ENCODE data around the gene GIPC3.
A peak's percentile ranks its signal among the peaks of the same experiment; 100 is the strongest.

The GIPC3 gene

DNA sequence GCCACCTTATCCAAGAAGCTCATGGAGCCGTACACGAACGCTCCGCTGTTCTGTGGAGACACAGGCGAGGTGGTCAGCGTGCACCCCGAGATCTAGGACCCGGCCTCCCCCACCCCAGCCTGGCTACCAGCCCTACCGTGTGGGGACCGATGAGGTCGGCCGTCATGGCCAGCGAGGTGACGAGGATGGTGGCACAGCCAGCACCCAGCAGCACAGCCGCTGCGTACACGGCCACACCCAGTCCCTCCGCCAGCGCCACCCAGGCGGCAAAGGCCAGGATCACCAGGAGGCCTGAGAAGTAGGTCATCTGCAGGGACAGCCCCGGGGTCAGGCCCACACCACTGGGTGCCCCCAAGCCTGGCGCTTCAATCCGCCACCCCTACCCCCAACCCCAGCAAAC lies 39.2 kb upstream of the GIPC3 start:
- TF ChIP-seq, protein P1, sequence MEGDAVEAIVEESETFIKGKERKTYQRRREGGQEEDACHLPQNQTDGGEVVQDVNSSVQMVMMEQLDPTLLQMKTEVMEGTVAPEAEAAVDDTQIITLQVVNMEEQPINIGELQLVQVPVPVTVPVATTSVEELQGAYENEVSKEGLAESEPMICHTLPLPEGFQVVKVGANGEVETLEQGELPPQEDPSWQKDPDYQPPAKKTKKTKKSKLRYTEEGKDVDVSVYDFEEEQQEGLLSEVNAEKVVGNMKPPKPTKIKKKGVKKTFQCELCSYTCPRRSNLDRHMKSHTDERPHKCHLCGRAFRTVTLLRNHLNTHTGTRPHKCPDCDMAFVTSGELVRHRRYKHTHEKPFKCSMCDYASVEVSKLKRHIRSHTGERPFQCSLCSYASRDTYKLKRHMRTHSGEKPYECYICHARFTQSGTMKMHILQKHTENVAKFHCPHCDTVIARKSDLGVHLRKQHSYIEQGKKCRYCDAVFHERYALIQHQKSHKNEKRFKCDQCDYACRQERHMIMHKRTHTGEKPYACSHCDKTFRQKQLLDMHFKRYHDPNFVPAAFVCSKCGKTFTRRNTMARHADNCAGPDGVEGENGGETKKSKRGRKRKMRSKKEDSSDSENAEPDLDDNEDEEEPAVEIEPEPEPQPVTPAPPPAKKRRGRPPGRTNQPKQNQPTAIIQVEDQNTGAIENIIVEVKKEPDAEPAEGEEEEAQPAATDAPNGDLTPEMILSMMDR (IDR thresholded peaks at IDR 0.05), result no peak

DNA sequence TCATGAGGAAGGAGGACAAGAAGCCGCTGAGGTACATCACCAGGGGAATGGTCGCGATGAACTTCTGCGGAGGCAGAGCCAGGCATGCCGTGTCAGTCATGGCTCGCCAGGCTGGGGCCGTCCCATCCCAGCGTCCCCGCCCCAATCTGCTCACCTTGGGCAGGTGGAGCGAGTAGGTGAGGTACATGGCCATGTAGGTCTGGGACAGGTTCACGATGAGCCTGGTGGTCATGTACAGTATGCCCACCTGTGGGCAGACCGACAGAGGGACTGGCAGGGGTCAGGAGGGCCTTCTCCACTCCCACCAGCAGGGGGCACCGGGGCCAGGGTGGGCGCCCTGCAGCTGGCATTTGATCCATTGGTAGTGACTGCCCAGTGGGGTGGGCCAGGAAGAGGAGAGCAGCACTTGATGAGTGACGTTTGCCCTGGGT lies 38.0 kb upstream of the GIPC3 start:
- TF ChIP-seq, protein P1 (IDR thresholded peaks at IDR 0.05), result peak; percentile 61

DNA sequence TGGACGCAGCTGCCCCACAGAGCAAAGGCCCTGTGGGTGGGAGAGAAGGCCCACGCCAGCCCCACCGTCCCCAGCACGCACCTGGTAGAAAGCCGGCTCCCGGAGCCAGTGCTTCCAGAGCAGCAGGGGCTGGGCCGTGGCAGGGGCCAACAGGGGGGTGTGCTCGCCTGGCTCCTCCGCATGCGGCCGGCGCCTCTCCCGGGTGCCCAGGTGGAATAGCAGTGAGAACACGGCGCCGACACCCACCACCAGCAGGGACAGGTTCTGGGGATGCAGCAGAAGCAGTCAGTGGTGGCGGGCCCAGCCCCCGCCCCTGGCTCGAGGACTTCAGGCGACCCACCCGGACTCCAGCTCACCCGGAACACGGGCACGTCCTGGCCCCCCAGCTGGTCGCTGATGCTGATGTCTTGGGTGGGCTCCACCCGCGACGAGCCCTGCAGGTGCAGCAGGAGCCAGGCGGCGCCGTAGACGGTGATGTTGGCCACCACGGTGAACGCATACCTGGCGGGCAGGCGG lies 37.5 kb upstream of the GIPC3 start:
- TF ChIP-seq, protein P1 (IDR thresholded peaks at IDR 0.05), result peak; percentile 18; the same call in 1 of the 2 replicates

DNA sequence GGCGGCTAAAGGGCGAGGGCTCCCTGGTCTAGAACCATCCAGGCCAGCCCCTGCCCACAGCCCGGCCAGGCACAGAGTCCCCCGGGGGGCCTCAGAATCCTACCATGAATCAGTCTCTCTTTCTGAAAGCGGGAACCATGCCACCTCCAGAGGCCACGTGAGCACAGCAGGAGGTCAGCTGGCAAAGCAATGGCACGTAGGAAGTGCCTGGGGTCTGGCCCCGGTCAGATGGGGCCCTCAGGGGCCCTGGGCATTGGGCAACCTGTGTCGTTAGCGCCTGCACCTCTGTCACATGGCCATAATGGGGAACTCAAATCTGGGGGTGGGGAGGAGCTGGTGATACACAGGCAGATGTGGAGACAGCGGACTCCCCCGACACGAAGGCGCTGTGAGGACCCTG lies 36.7 kb upstream of the GIPC3 start:
- TF ChIP-seq, protein P1 (IDR thresholded peaks at IDR 0.05), result no peak

DNA sequence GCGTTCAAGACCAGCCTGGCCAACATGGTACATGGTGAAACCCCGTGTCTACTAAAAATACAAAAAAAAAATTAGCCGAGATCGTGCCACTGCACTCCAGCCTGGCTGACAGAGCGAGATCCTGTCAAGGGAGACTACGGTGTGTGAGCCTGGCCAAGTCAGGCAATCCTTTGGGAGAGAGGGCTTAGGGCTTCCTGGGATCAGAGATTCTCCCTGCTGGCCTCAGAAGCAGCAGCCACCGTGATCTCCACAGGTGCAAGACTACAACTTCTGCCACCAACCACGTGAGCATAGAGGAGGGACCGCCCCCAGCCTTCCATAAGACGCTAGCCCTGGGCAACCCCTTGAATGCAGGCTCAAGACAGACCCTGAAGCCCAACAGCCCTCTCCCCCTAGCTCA lies 35.5 kb upstream of the GIPC3 start:
- TF ChIP-seq, protein P1 (IDR thresholded peaks at IDR 0.05), result no peak

DNA sequence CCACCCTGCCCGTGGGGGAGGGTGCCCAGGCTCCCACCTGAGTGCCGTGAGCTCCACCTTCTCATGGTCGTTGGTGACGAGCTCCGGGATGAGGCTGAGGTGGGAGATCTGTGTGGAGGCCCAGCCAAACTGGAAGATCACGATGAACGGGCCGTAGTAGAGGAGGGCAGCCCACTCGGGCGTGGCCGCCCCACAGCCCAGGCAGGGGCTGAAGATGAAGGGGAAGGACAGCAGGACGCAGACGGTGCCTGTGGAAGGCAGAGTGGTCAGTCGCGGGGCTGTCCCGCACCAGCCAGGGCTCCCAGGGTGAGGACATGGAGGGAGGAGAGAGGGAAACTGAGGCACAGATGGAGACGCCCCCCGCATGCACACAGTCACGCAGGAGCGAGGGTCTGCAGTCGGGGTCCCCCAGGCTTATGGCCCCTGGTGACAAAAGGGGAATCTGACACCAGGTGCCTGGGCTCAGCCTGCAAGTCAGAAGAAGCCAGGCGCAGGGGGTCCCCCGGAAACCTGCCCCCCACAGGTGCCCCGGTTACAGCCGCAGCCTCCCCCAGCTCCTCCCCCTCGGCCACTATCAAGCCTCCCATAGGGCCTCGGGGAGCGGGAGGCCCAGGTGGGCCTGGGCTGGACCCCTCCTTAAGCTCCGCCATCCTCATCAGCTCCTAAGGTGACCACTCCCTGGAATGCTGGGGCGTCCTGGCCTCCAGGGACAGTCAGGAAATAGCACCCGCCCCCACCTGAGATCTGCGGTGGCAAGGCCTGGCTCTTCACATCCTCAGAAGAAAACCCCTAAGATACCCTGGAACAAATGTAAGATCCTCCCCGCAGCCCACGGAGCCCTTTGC lies 34.1 kb upstream of the GIPC3 start:
- TF ChIP-seq, protein P1 (IDR thresholded peaks at IDR 0.05), result no peak

DNA sequence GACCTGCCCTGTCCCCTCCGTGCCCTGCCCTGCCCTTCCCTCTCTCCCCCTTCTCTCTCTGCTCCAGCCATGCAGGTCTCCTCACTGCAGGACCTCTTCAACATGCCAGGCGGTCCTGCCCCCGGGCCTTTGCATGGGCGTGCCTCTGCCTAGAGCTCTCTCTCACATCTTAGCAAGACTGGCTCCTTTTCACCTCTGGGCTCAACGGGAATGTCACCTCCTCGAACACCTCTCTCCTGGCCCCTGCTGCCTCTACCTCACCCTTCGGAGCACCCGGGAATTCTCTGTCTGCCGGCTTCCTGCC lies 33.5 kb upstream of the GIPC3 start:
- TF ChIP-seq, protein P1 (IDR thresholded peaks at IDR 0.05), result no peak

Data from LNCAP (cell line).